Measurements from ENCODE around the gene OR1J1.

- no peak for TF ChIP-seq POLR2A (IDR thresholded peaks at IDR 0.05; ENCODE audit: low read length)
- no peak for TF ChIP-seq GATA1 (IDR thresholded peaks at IDR 0.05; ENCODE audit: low read depth, low read length)
These were observed 12.8 kb downstream of the OR1J1 start for GRCh38 chr9:122464633-122465567.
